ENCODE measurements around the gene IL17RE. TPM values are rescaled to one million over a fixed set of nuclear protein-coding genes. Genes with fewer than 3 reads are reported as not detected.
"Not testable (repeated sequence)": the region's sequence is repeated elsewhere in the genome, so short reads cannot be mapped to it uniquely, and the experiment has no call there.

Gene IL17RE
- 100 to 1,000 TPM in 1 of 3 donors, 10 to 100 TPM in 2; 41.8 to 116 (median 82.8) TPM for total RNA-seq
- long read RNA-seq, donor 1, partial matches to known transcripts, result 2 of 3 reads
- long read RNA-seq, donor 1, other reads (novel, unspliced or antisense), result 1 of 3 reads
- long read RNA-seq, donor 2, partial matches to known transcripts, result 3 of 5 reads
- long read RNA-seq, donor 2, other reads (novel, unspliced or antisense), result 2 of 5 reads

- peak; percentile 61 for ATAC-seq
Measured at GRCh38 chr3:9902372-9903237, at the start of gene IL17RE. Gene IL17RE, plus strand, starts transcription at chr3:9902848. Its CDS starts 85 bp downstream, at chr3:9902933.

GRCh38 chr3:9854291-9854940, 48.2 kb upstream of the IL17RE start:
- H3K4me1 ChIP-seq (ENCODE audit: low read depth); H3K36me3 ChIP-seq (ENCODE audit: low read depth); H3K4me3 ChIP-seq; DNase-seq; H3K9me3 ChIP-seq; intact Hi-C loops (cut with DNase I, micrococcal nuclease); ATAC-seq: not testable (repeated sequence)

More at GRCh38 chr3:9902372-9903237, at the start of gene IL17RE:
- Histone ChIP-seq H3K4me3 (peak within 1 kb of the TSS; percentile 32), H3K36me3 (ENCODE audit: low read depth) (no peaks in the 10 kb centered on the region), H3K9me3 (no peaks in the 10 kb centered on the region), H3K4me1 (ENCODE audit: low read depth) (peaks cover 40% of the 10 kb centered on the region)
- no peak for TF ChIP-seq CTCF (IDR thresholded peaks at IDR 0.05)
- DNase-seq, result peak; percentile 84 to 89 (median 88)
- intact Hi-C loops (cut with DNase I, micrococcal nuclease), result no loop called here

GRCh38 chr3:9855594-9855993, 47.1 kb upstream of the IL17RE start:
- intact Hi-C loops (cut with DNase I, micrococcal nuclease), result no loop called here
- Histone ChIP-seq H3K4me3 (no peak overlapping the region), H3K9me3 (no peaks in the 10 kb centered on the region), H3K36me3 (ENCODE audit: low read depth) (no peaks in the 10 kb centered on the region), H3K4me1 (ENCODE audit: low read depth) (no peaks in the 10 kb centered on the region)
- DNase-seq (no peak), ATAC-seq (no peak)
- no peak for TF ChIP-seq CTCF (IDR thresholded peaks at IDR 0.05)

- Histone ChIP-seq H3K4me3 (no peak overlapping the region), H3K9me3 (no peaks in the 10 kb centered on the region), H3K4me1 (ENCODE audit: low read depth) (peaks cover 12% of the 10 kb centered on the region), H3K36me3 (ENCODE audit: low read depth) (no peaks in the 10 kb centered on the region)
- TF ChIP-seq CTCF (IDR thresholded peaks at IDR 0.05), result no peak
- intact Hi-C loops (cut with DNase I, micrococcal nuclease), result no loop called here
- DNase-seq (no peak), ATAC-seq (no peak)
Measured at GRCh38 chr3:9859530-9860025, 43.1 kb upstream of the IL17RE start.

- no peak for ATAC-seq
- Histone ChIP-seq H3K9me3 (no peaks in the 10 kb centered on the region), H3K36me3 (ENCODE audit: low read depth) (no peaks in the 10 kb centered on the region), H3K4me1 (ENCODE audit: low read depth) (peaks cover 12% of the 10 kb centered on the region), H3K4me3 (no peak overlapping the region)
- no peak for DNase-seq
- intact Hi-C loops (cut with DNase I, micrococcal nuclease), result no loop called here
- TF ChIP-seq CTCF (IDR thresholded peaks at IDR 0.05), result no peak
Measured at GRCh38 chr3:9861201-9861600, 41.4 kb upstream of the IL17RE start.

All from mucosa of descending colon (tissue), 3 donors.